Liver (tissue), 3 donors: Measurements from ENCODE around the gene CDON.

Source experiments
- ATF3 ChIP-seq: IDR thresholded peaks from 2 replicates; pipeline ENCODE4 v1.6.1; 2016; ENCODE audit warnings: antibody characterized with exemption
- CTCF ChIP-seq: fragments of 150-350 bp; IDR thresholded peaks from 2 replicates; pipeline ENCODE4 v1.5.1; 2017; ENCODE audit warnings: improper control_type of control experiment, low read depth, low read length; ENCODE audit not compliant: missing input control
- FOXA1 ChIP-seq: IDR thresholded peaks from 2 replicates; pipeline ENCODE4 v1.6.1; 2016; ENCODE audit warnings: antibody characterized with exemption
- GABPA ChIP-seq, 2 donors: IDR thresholded peaks in 1 of 2; conservative IDR thresholded peaks in 1 of 2; 2 replicates each; pipeline ENCODE4 v1.6.1; 2016; ENCODE audit warnings: antibody characterized with exemption in 2 of 2, mild to moderate bottlenecking in 1 of 2, moderate library complexity in 1 of 2
- JUND ChIP-seq, 2 donors: IDR thresholded peaks; 2 replicates each; pipeline ENCODE4 v1.6.1; 2016; ENCODE audit warnings: antibody characterized with exemption in 2 of 2
- MAX ChIP-seq: IDR thresholded peaks from 2 replicates; pipeline ENCODE4 v1.6.1; 2016; ENCODE audit warnings: antibody characterized with exemption
- RAD21 ChIP-seq, 2 donors: IDR thresholded peaks; 2 replicates each; pipeline ENCODE4 v1.6.1; 2016; ENCODE audit warnings: antibody characterized with exemption in 2 of 2, mild to moderate bottlenecking in 2 of 2
- REST ChIP-seq: IDR thresholded peaks from 2 replicates; pipeline ENCODE4 v1.6.1; 2016; ENCODE audit warnings: antibody characterized with exemption, mild to moderate bottlenecking
- SP1 ChIP-seq: IDR thresholded peaks from 2 replicates; pipeline ENCODE4 v1.6.1; 2018; ENCODE audit warnings: antibody characterized with exemption, mild to moderate bottlenecking
- TAF1 ChIP-seq: conservative IDR thresholded peaks from 2 replicates; pipeline ENCODE4 v1.6.1; 2016; ENCODE audit warnings: antibody characterized with exemption, mild to moderate bottlenecking
- YY1 ChIP-seq: IDR thresholded peaks from 2 replicates; pipeline ENCODE4 v1.6.1; 2016; ENCODE audit warnings: antibody characterized with exemption, mild to moderate bottlenecking
- donor health status: healthy.
- donor health status: healthy.

GRCh38 chr11:125953401-125953935 lies 109.2 kb downstream of the CDON start:
- no peak for TF ChIP-seq MAX
- TF ChIP-seq CTCF, result no peak
- no peak for TF ChIP-seq FOXA1
- TF ChIP-seq REST, result no peak
- no peak for TF ChIP-seq RAD21 (IDR thresholded peaks at IDR 0.05)
- no peak for TF ChIP-seq JUND (IDR thresholded peaks at IDR 0.05)
- TF ChIP-seq GABPA (IDR thresholded peaks at IDR 0.05 in 1 of 2, conservative IDR thresholded peaks at IDR 0.05 in 1 of 2), result no peak
- TF ChIP-seq SP1, result no peak
- TF ChIP-seq YY1, result no peak
- no peak for TF ChIP-seq TAF1
- TF ChIP-seq ATF3, result no peak
